Liver (tissue), 9 donors: ENCODE data around the gene CCDC40. TPM values are rescaled to one million over a fixed set of nuclear protein-coding genes. Genes with fewer than 3 reads are reported as not detected.

Experiments used
- DNase-seq: peaks from one replicate; pipeline ENCODE4 v3.0.0-alpha.2; 2017; ENCODE audit warnings: low spot score
- H3K27ac ChIP-seq, 2 donors: one replicate each; pipeline ENCODE4 v1.7.0; 2013; ENCODE audit warnings: inconsistent platforms in 2 of 2, low read length in 2 of 2, control low read depth in 1 of 2, low read depth in 1 of 2, mild to moderate bottlenecking in 1 of 2
- H3K27me3 ChIP-seq, 4 donors: one replicate each; pipeline versions ENCODE4 v1.6.1 to v1.7.0; 2013; ENCODE audit warnings: low read length in 3 of 4, inconsistent platforms in 1 of 4, mild to moderate bottlenecking in 1 of 4, moderate library complexity in 1 of 4; ENCODE audit not compliant: control insufficient read depth in 4 of 4, insufficient read depth in 4 of 4
- H3K36me3 ChIP-seq, 4 donors: one replicate each; pipeline versions ENCODE4 v1.6.1 to v1.7.0; 2013; ENCODE audit warnings: low read length in 3 of 4, mild to moderate bottlenecking in 3 of 4, low read depth in 1 of 4, moderate library complexity in 1 of 4; ENCODE audit not compliant: control insufficient read depth in 4 of 4, insufficient read depth in 3 of 4
- H3K4me1 ChIP-seq, 4 donors: one replicate each; pipeline versions ENCODE4 v1.6.1 to v1.7.0; 2013; ENCODE audit warnings: low read length in 3 of 4, mild to moderate bottlenecking in 3 of 4, moderate library complexity in 1 of 4; ENCODE audit not compliant: control insufficient read depth in 4 of 4, insufficient read depth in 4 of 4
- H3K4me3 ChIP-seq, 3 donors: one replicate each; pipeline versions ENCODE4 v1.6.1 to v1.7.0; 2013; ENCODE audit warnings: low read length in 3 of 3, control low read depth in 1 of 3, low read depth in 1 of 3, mild to moderate bottlenecking in 1 of 3
- H3K9ac ChIP-seq, 2 donors: one replicate each; pipeline ENCODE4 v1.7.0; 2013; ENCODE audit warnings: low read length in 2 of 2, mild to moderate bottlenecking in 2 of 2, moderate library complexity in 2 of 2, control low read depth in 1 of 2, low read depth in 1 of 2
- H3K9me3 ChIP-seq, 4 donors: one replicate each; pipeline versions ENCODE4 v1.6.1 to v1.7.0; 2013; ENCODE audit warnings: low read length in 3 of 4; ENCODE audit not compliant: control insufficient read depth in 4 of 4
- GABPA ChIP-seq, 2 donors: IDR thresholded peaks in 1 of 2; conservative IDR thresholded peaks in 1 of 2; 2 replicates each; pipeline ENCODE4 v1.6.1; 2016; ENCODE audit warnings: antibody characterized with exemption in 2 of 2, mild to moderate bottlenecking in 1 of 2, moderate library complexity in 1 of 2
- HNF4A ChIP-seq, 2 donors: conservative IDR thresholded peaks; 2 replicates each; pipeline ENCODE4 v1.6.1; 2016; ENCODE audit warnings: antibody characterized with exemption in 2 of 2, mild to moderate bottlenecking in 2 of 2
- HNF4G ChIP-seq: IDR thresholded peaks from 2 replicates; pipeline ENCODE4 v1.6.1; 2016; ENCODE audit warnings: antibody characterized with exemption
- NR2F2 ChIP-seq: IDR thresholded peaks from 2 replicates; pipeline ENCODE4 v1.6.1; 2016; ENCODE audit warnings: antibody characterized with exemption
- RXRA ChIP-seq, 2 donors: IDR thresholded peaks; 2 replicates each; pipeline ENCODE4 v1.6.1; 2017 to 2018; ENCODE audit warnings: antibody characterized with exemption in 2 of 2, mild to moderate bottlenecking in 1 of 2
- TAF1 ChIP-seq: conservative IDR thresholded peaks from 2 replicates; pipeline ENCODE4 v1.6.1; 2016; ENCODE audit warnings: antibody characterized with exemption, mild to moderate bottlenecking
- YY1 ChIP-seq: IDR thresholded peaks from 2 replicates; pipeline ENCODE4 v1.6.1; 2016; ENCODE audit warnings: antibody characterized with exemption, mild to moderate bottlenecking
- WGBS: extraction: QIAGEN DNeasy Blood & Tissue Kit; methylation state at CpG from one replicate; pipeline ENCODE4 v1.1.7; 2013; 5-methylcytosine and 5-hydroxymethylcytosine counted together
- polyA plus RNA-seq, 2 donors: library from polyadenylated mRNA; stranded (reverse) in 1 of 2; unstranded in 1 of 2; fragments of 200-250 nt in 1 of 2; fragments of >200 nt in 1 of 2; fragmentation: Nextera tagmentation in 1 of 2; extraction: Ambion mirVana in 1 of 2; gene quantifications; one replicate each; pipeline versions ENCODE4 v1.2.1 to v1.2.3, GENCODE V29; 2013 to 2015
- total RNA-seq, 2 donors: library from RNA; depleted of rRNA; stranded (reverse); fragments of >200 nt; gene quantifications; one replicate each; pipeline ENCODE4 v1.2.3, GENCODE V29; 2014
- TF ChIP-seq, protein P1 (sequence below): fragments of 150-350 bp; IDR thresholded peaks from 2 replicates; pipeline ENCODE4 v1.5.1; 2017; ENCODE audit warnings: improper control_type of control experiment, low read depth, low read length; ENCODE audit not compliant: missing input control
- TF ChIP-seq, protein P2 (sequence below): IDR thresholded peaks from 2 replicates; pipeline ENCODE4 v1.6.1; 2016; ENCODE audit warnings: antibody characterized with exemption
- TF ChIP-seq, protein P3 (sequence below): IDR thresholded peaks from 2 replicates; pipeline ENCODE4 v1.6.1; 2016; ENCODE audit warnings: antibody characterized with exemption, mild to moderate bottlenecking
- TF ChIP-seq, protein P4 (sequence below): IDR thresholded peaks from 2 replicates; pipeline ENCODE4 v1.6.1; 2016; ENCODE audit warnings: antibody characterized with exemption
- donor health status: healthy.
- donor health status: healthy.
- donor health status: healthy.
- donor health status: healthy.
- donor health status: healthy.

The CCDC40 gene
- total and polyA plus RNA-seq, 4 donors: 0.60 to 3.0 (median 1.4) TPM

DNA sequence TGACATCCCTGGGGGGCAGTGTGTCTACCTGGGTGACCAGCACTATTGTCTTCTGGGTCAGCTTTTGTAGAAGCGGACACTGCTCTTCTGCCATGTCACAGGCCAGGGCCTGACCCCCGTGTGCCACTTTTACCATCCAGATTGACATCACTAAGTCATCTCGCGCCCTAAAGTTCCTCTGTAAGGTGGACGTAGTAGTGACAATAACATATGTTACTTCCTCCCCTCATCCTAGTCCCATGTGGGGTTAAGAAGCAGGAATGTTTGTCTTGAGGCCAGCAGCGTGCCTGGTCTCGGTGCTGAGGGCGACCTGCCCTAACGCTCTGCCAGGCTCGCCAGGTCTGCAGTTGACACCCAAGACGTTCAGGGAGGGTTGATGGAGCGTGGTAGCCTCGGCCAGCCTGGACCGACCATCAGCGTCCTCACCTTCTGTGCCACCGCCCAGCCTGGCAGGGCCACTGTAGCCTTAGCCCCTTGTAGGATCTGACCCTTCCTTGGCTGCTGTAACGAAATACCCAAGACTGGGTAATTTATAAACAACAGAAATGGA, 85.7 kb downstream of the CCDC40 start (continued):
- TF ChIP-seq, protein P1, sequence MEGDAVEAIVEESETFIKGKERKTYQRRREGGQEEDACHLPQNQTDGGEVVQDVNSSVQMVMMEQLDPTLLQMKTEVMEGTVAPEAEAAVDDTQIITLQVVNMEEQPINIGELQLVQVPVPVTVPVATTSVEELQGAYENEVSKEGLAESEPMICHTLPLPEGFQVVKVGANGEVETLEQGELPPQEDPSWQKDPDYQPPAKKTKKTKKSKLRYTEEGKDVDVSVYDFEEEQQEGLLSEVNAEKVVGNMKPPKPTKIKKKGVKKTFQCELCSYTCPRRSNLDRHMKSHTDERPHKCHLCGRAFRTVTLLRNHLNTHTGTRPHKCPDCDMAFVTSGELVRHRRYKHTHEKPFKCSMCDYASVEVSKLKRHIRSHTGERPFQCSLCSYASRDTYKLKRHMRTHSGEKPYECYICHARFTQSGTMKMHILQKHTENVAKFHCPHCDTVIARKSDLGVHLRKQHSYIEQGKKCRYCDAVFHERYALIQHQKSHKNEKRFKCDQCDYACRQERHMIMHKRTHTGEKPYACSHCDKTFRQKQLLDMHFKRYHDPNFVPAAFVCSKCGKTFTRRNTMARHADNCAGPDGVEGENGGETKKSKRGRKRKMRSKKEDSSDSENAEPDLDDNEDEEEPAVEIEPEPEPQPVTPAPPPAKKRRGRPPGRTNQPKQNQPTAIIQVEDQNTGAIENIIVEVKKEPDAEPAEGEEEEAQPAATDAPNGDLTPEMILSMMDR: no peak
- no peak for TF ChIP-seq GABPA (IDR thresholded peaks at IDR 0.05 in 1 of 2, conservative IDR thresholded peaks at IDR 0.05 in 1 of 2)
- TF ChIP-seq, protein P2, sequence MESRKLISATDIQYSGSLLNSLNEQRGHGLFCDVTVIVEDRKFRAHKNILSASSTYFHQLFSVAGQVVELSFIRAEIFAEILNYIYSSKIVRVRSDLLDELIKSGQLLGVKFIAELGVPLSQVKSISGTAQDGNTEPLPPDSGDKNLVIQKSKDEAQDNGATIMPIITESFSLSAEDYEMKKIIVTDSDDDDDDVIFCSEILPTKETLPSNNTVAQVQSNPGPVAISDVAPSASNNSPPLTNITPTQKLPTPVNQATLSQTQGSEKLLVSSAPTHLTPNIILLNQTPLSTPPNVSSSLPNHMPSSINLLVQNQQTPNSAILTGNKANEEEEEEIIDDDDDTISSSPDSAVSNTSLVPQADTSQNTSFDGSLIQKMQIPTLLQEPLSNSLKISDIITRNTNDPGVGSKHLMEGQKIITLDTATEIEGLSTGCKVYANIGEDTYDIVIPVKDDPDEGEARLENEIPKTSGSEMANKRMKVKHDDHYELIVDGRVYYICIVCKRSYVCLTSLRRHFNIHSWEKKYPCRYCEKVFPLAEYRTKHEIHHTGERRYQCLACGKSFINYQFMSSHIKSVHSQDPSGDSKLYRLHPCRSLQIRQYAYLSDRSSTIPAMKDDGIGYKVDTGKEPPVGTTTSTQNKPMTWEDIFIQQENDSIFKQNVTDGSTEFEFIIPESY: no peak
- no peak for TF ChIP-seq TAF1

DNA sequence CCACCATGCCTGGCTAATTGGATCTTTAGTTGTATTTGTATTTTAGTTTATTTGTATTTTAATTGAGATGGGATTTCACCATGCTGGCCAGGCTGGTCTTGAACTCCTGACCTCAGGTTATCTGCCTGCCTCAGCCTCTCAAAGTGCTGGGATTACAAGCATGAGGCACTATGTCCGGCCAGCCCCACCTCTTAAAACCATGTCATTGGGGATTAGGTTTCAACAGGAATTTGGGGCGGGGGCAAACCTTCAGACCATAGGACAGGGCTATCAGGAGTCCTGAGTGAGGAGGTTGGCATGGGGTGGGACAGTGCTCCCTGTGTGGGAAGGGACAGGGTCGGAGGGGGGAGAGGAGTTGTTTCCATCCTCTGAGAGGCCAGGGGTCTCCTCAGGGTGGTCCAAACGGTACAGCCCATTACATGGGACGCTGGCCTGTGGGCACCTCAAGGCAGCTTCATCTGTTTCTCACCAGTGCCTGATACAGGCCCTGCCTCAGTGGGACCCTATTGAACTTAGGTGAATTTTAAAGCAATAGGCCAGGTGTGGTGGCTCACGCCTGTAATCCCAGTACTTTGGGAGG, 86.6 kb downstream of the CCDC40 start:
- no peaks in the 10 kb centered on the region for H3K27me3 ChIP-seq
- H3K36me3 ChIP-seq: peaks cover 0 to 11% (median 2%) of the 10 kb centered on the region in 4 donors
- TF ChIP-seq, protein P2: no peak
- TF ChIP-seq YY1: no peak
- no peak for TF ChIP-seq HNF4A (conservative IDR thresholded peaks at IDR 0.05)
- TF ChIP-seq GABPA (IDR thresholded peaks at IDR 0.05 in 1 of 2, conservative IDR thresholded peaks at IDR 0.05 in 1 of 2): no peak
- TF ChIP-seq RXRA (IDR thresholded peaks at IDR 0.05): no peak
- TF ChIP-seq, protein P3, sequence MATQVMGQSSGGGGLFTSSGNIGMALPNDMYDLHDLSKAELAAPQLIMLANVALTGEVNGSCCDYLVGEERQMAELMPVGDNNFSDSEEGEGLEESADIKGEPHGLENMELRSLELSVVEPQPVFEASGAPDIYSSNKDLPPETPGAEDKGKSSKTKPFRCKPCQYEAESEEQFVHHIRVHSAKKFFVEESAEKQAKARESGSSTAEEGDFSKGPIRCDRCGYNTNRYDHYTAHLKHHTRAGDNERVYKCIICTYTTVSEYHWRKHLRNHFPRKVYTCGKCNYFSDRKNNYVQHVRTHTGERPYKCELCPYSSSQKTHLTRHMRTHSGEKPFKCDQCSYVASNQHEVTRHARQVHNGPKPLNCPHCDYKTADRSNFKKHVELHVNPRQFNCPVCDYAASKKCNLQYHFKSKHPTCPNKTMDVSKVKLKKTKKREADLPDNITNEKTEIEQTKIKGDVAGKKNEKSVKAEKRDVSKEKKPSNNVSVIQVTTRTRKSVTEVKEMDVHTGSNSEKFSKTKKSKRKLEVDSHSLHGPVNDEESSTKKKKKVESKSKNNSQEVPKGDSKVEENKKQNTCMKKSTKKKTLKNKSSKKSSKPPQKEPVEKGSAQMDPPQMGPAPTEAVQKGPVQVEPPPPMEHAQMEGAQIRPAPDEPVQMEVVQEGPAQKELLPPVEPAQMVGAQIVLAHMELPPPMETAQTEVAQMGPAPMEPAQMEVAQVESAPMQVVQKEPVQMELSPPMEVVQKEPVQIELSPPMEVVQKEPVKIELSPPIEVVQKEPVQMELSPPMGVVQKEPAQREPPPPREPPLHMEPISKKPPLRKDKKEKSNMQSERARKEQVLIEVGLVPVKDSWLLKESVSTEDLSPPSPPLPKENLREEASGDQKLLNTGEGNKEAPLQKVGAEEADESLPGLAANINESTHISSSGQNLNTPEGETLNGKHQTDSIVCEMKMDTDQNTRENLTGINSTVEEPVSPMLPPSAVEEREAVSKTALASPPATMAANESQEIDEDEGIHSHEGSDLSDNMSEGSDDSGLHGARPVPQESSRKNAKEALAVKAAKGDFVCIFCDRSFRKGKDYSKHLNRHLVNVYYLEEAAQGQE: no peak
- TF ChIP-seq, protein P4, sequence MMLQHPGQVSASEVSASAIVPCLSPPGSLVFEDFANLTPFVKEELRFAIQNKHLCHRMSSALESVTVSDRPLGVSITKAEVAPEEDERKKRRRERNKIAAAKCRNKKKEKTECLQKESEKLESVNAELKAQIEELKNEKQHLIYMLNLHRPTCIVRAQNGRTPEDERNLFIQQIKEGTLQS: no peak
- TF ChIP-seq HNF4G: no peak
- TF ChIP-seq, protein P1: no peak
- TF ChIP-seq NR2F2: no peak
- no peaks in the 10 kb centered on the region for H3K4me1 ChIP-seq
- H3K4me3 ChIP-seq: no peak overlapping the region
- 87% methylated on average over 6 of the region's 6 CpGs for WGBS
- H3K9ac ChIP-seq: no peak overlapping the region
- no peak overlapping the region for H3K27ac ChIP-seq
- no peak for DNase-seq
- H3K9me3 ChIP-seq: no peaks in the 10 kb centered on the region
